ENCODE measurements around the gene CLCA2. TPM values are rescaled to one million over a fixed set of nuclear protein-coding genes. Genes with fewer than 3 reads are reported as not detected.

CLCA2 gene
- total and polyA plus RNA-seq, 2 of the 8 experiments (the other 6 are each of a cell fraction or from before 2014, with no cell fraction given): not detected

DNA sequence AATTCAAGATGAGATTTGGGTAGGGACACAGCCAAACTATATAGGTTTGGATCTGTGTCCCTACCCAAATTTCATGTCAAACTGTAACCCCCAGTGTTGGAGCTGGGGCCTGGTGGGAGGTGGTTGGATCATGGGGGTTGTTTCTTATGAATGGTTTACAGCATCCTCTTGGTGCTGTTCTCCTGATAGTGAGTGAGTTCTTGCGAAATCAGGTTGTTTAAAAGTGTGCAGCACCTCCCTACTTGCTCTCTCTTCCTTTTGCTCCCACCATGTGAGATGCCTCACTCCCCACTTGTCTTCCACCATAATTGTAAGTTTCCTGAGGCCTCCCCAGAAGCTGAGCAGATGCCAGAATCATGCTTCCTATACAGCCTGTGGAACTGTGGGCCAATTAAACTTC is 45.2 kb upstream of the CLCA2 start:
- H2AFZ ChIP-seq (ENCODE audit: low read length): no peak overlapping the region
- FAIRE-seq (no peak), DNase-seq (ENCODE audit: low read depth in 1 of 2, low spot score in 2 of 2) (no peak)
- WGBS, 2 experiments (ENCODE audit: extremely low coverage in 1 of 2, insufficient coverage in 1 of 2, insufficient read length in 1 of 2, insufficient replicate concordance in 2 of 2, low coverage in 1 of 2, low lambda C conversion rate in 2 of 2, missing lambda C conversion rate in 1 of 2): 100% methylated on average over 1 of the region's 1 CpG; no CpG with 5 or more reads in 1 of the 2 experiments
- H3K18ac ChIP-seq (ENCODE audit: extremely low read depth, low read length): no peak overlapping the region
- H4K20me1 ChIP-seq (replicated peaks in 1 of 2; ENCODE audit: control insufficient read depth in 1 of 2, insufficient read depth in 2 of 2, low read length in 2 of 2): no peaks in the 10 kb centered on the region
- H4K91ac ChIP-seq (replicated peaks; ENCODE audit: insufficient read length, low read length): no peak overlapping the region
- ChIA-PET CTCF (ENCODE audit: partially characterized antibody) (interaction anchor here (0.9 to 2.6 kb wide), 8 partner anchors 11 to 367 kb away, joined by 3 to 15 read pairs (median 6); no protein-coding TSS in a partner anchor), POLR2A (ENCODE audit: partially characterized antibody) (no interaction called here)
- no peak overlapping the region for H3K56ac ChIP-seq (replicated peaks; ENCODE audit: insufficient read length, low read depth, low read length)
- H3K23ac ChIP-seq (ENCODE audit: insufficient read length): no peak overlapping the region
- no peaks in the 10 kb centered on the region for H3K23me2 ChIP-seq (ENCODE audit: low read depth, low read length)
- H3K4me3 ChIP-seq (ENCODE audit: extremely low read depth in 1 of 4, insufficient read depth in 2 of 4, low read depth in 3 of 4, low read length in 4 of 4): no peak overlapping the region
- H3K79me1 ChIP-seq (ENCODE audit: low read depth, low read length): no peaks in the 10 kb centered on the region
- H3K9ac ChIP-seq (replicated peaks in 1 of 4; ENCODE audit: extremely low read depth in 1 of 4, low read depth in 3 of 4, low read length in 3 of 4): no peak overlapping the region
- H3K79me2 ChIP-seq (ENCODE audit: control insufficient read depth in 1 of 2, insufficient read depth in 2 of 2, low read length in 2 of 2): no peaks in the 10 kb centered on the region
- H2BK120ac ChIP-seq (replicated peaks; ENCODE audit: low read depth, low read length): no peak overlapping the region
- H3K9me3 ChIP-seq (ENCODE audit: insufficient read depth in 2 of 2, low read depth in 1 of 2, low read length in 1 of 2): peaks cover 13 to 16% of the 10 kb centered on the region in 2 experiments
- no peaks in the 10 kb centered on the region for H3K27me3 ChIP-seq (replicated peaks in 1 of 4; ENCODE audit: control insufficient read depth in 3 of 4, extremely low read depth in 1 of 4, insufficient read depth in 3 of 4, low read length in 3 of 4)
- no peak overlapping the region for H3K4ac ChIP-seq (replicated peaks; ENCODE audit: insufficient read length, low read depth, low read length)
- no peak overlapping the region for H2AK5ac ChIP-seq (ENCODE audit: low read depth, low read length)
- H4K8ac ChIP-seq (ENCODE audit: extremely low read depth, insufficient read depth, low read length): no peak overlapping the region
- no peak overlapping the region for H2BK5ac ChIP-seq (ENCODE audit: low read depth, low read length)
- H2BK15ac ChIP-seq (ENCODE audit: low read length): no peak overlapping the region
- H4K5ac ChIP-seq (ENCODE audit: insufficient read length, low read depth, low read length): no peak overlapping the region
- no peak overlapping the region for H3K4me2 ChIP-seq (ENCODE audit: insufficient read depth in 1 of 2, low read depth in 2 of 2, low read length in 2 of 2)
- H2BK20ac ChIP-seq (ENCODE audit: low read length): no peak overlapping the region
- TF ChIP-seq CBX8 (IDR thresholded peaks at IDR 0.05; ENCODE audit: borderline replicate concordance, low read depth, low read length): no peak
- TF ChIP-seq, protein P1, sequence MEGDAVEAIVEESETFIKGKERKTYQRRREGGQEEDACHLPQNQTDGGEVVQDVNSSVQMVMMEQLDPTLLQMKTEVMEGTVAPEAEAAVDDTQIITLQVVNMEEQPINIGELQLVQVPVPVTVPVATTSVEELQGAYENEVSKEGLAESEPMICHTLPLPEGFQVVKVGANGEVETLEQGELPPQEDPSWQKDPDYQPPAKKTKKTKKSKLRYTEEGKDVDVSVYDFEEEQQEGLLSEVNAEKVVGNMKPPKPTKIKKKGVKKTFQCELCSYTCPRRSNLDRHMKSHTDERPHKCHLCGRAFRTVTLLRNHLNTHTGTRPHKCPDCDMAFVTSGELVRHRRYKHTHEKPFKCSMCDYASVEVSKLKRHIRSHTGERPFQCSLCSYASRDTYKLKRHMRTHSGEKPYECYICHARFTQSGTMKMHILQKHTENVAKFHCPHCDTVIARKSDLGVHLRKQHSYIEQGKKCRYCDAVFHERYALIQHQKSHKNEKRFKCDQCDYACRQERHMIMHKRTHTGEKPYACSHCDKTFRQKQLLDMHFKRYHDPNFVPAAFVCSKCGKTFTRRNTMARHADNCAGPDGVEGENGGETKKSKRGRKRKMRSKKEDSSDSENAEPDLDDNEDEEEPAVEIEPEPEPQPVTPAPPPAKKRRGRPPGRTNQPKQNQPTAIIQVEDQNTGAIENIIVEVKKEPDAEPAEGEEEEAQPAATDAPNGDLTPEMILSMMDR (IDR thresholded peaks at IDR 0.05; ENCODE audit: control extremely low read depth in 1 of 3, insufficient read depth in 1 of 3, low read depth in 1 of 3, low read length in 3 of 3): no peak
- TF ChIP-seq POLR2A (IDR thresholded peaks at IDR 0.05; ENCODE audit: control extremely low read depth in 1 of 2, low read depth in 2 of 2, low read length in 2 of 2): no peak
- no peak for TF ChIP-seq BACH1 (IDR thresholded peaks at IDR 0.05; ENCODE audit: low read length)
- TF ChIP-seq CBX5 (IDR thresholded peaks at IDR 0.05; ENCODE audit: low read depth, low read length): no peak
- TF ChIP-seq RXRA (IDR thresholded peaks at IDR 0.05; ENCODE audit: insufficient read depth, low read depth, low read length): no peak
- no peak for TF ChIP-seq JUN (IDR thresholded peaks at IDR 0.05; ENCODE audit: low read depth, low read length)
- TF ChIP-seq CTBP2 (IDR thresholded peaks at IDR 0.05; ENCODE audit: borderline replicate concordance, insufficient read depth, insufficient read length, low read length): no peak
- no peak for TF ChIP-seq SAP30 (IDR thresholded peaks at IDR 0.05; ENCODE audit: insufficient read depth, insufficient replicate concordance, low read length)
- H3K14ac ChIP-seq (ENCODE audit: insufficient read length): no peak overlapping the region
- peaks cover 0 to 12% (median 5%) of the 10 kb centered on the region in 4 experiments; a peak in 3 of 8 replicates for H3K36me3 ChIP-seq (ENCODE audit: control insufficient read depth in 2 of 4, insufficient read depth in 4 of 4, low read length in 3 of 4)
- no peak overlapping the region for H2BK12ac ChIP-seq (ENCODE audit: low read depth, low read length)
- no peaks in the 10 kb centered on the region for H3K4me1 ChIP-seq (replicated peaks in 1 of 4; ENCODE audit: control insufficient read depth in 3 of 4, insufficient read depth in 4 of 4, low read length in 3 of 4)
- no peak overlapping the region for H3K27ac ChIP-seq (ENCODE audit: low read depth, low read length)

Data from H1 (cell line).